Measurements from ENCODE around the gene CD7. TPM values are rescaled to one million over a fixed set of nuclear protein-coding genes. Genes with fewer than 3 reads are reported as not detected.

The CD7 gene
- total RNA-seq, 2 experiments from 2014 or later = not detected

DNA sequence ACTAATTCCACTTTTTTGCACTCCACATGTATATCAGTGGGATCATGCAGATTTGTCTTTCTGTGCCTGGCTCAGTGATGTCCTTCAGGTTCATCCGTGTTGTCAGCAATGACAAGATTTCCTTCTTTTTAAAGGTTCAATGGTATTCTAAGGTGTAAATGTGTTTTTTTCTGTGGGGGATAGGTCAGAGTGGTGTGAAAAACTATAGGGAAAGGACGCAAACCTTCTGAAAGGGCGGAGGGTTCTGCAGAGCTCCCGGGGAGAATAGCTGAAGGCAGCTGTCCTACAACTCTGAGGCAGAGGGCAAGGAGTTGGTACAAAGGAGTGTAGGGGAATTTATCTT, 22.0 kb downstream of the CD7 start:
- H3K4me2 ChIP-seq (ENCODE audit: low read length) = no peak overlapping the region
- ChIA-PET POLR2A (interaction anchor here (0.7 kb wide), 1 partner anchor 64 kb away, joined by 5 read pairs; the partner anchor contains the start of gene TEX19), CTCF (ENCODE audit: unreplicated experiment) (no interaction called here)
- no peak overlapping the region for H3K4me3 ChIP-seq (ENCODE audit: low read depth, low read length, poor library complexity, severe bottlenecking)
- no peak for DNase-seq (ENCODE audit: low spot score)
- intact Hi-C loops (cut with micrococcal nuclease; ENCODE audit: unreplicated experiment) = loop anchor here (10.0 kb wide), 2 partner anchors 199 to 259 kb away; no protein-coding TSS in a partner anchor
- H3K4me1 ChIP-seq (ENCODE audit: insufficient read depth, low read length, poor library complexity, severe bottlenecking) = peaks cover 48% of the 10 kb centered on the region
- peaks cover 7% of the 10 kb centered on the region; the same call in 1 of the 2 replicates for H3K79me2 ChIP-seq (ENCODE audit: insufficient read depth, low read depth, low read length)
- no TSS peak for BruUV-seq (replicated peaks)
- no peak for TF ChIP-seq EZH2phosphoT487 (IDR thresholded peaks at IDR 0.05; ENCODE audit: borderline replicate concordance, low read depth, low read length)
- TF ChIP-seq, protein P1, sequence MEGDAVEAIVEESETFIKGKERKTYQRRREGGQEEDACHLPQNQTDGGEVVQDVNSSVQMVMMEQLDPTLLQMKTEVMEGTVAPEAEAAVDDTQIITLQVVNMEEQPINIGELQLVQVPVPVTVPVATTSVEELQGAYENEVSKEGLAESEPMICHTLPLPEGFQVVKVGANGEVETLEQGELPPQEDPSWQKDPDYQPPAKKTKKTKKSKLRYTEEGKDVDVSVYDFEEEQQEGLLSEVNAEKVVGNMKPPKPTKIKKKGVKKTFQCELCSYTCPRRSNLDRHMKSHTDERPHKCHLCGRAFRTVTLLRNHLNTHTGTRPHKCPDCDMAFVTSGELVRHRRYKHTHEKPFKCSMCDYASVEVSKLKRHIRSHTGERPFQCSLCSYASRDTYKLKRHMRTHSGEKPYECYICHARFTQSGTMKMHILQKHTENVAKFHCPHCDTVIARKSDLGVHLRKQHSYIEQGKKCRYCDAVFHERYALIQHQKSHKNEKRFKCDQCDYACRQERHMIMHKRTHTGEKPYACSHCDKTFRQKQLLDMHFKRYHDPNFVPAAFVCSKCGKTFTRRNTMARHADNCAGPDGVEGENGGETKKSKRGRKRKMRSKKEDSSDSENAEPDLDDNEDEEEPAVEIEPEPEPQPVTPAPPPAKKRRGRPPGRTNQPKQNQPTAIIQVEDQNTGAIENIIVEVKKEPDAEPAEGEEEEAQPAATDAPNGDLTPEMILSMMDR (conservative IDR thresholded peaks at IDR 0.05; ENCODE audit: low read length) = no peak
- H2AFZ ChIP-seq (ENCODE audit: low read length) = no peak overlapping the region
- no peaks in the 10 kb centered on the region for H3K9me3 ChIP-seq (ENCODE audit: low read length)
- no peaks in the 10 kb centered on the region for H4K20me1 ChIP-seq (ENCODE audit: insufficient read depth, low read length)
- H3K36me3 ChIP-seq (ENCODE audit: insufficient read depth, low read length) = no peaks in the 10 kb centered on the region
- no peaks in the 10 kb centered on the region for H3K9me2 ChIP-seq (ENCODE audit: insufficient read depth, low read length)
- no peak overlapping the region for H3K27ac ChIP-seq (ENCODE audit: low read depth, low read length, poor library complexity, severe bottlenecking)

DNA sequence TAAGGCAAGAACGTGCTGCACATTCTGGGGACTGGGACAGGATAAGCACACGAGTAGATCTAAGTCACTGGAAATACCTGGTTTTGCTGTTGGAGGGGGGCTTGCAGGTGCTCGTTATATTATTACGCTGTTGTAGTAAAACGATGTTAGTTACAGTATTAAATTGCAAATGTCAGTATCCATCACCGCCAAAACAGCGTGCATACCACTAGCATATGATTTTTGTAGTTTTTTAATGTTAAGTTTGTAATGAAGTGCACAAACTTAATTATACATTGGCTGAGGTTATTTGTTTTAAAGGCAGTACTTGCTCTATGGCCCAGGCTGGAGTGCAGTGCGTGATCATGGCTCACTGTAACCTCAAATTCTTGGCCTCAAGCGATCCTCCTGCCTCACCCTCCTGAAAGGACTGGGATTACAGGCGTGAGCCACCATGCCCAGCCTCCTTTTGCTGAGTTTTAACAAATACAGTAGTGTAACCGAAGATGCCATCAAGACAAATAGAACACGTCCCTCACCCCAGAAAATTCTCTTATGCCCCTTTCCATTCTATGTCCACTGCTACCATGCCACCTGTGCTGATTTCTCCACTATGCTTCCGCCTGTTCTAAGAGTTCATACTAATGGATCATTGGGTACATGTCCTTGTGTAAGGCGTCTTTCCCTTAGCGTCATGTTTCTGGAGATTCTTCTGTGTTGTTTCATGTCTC, 23.2 kb downstream of the CD7 start:
- BruUV-seq (replicated peaks) = TSS peak; percentile 93
- Histone ChIP-seq H3K9me3 (ENCODE audit: low read length) (no peaks in the 10 kb centered on the region), H4K20me1 (ENCODE audit: insufficient read depth, low read length) (no peaks in the 10 kb centered on the region), H3K4me1 (ENCODE audit: insufficient read depth, low read length, poor library complexity, severe bottlenecking) (peaks cover 48% of the 10 kb centered on the region), H3K79me2 (ENCODE audit: insufficient read depth, low read depth, low read length) (peaks cover 7% of the 10 kb centered on the region; the same call in 1 of the 2 replicates), H3K9me2 (ENCODE audit: insufficient read depth, low read length) (no peaks in the 10 kb centered on the region), H2AFZ (ENCODE audit: low read length) (no peak overlapping the region), H3K27ac (ENCODE audit: low read depth, low read length, poor library complexity, severe bottlenecking) (no peak overlapping the region), H3K4me2 (ENCODE audit: low read length) (peak overlapping the region; percentile 50; the same call in 1 of the 2 replicates), H3K4me3 (ENCODE audit: low read depth, low read length, poor library complexity, severe bottlenecking) (no peak overlapping the region), H3K36me3 (ENCODE audit: insufficient read depth, low read length) (no peaks in the 10 kb centered on the region)
- intact Hi-C loops (cut with micrococcal nuclease; ENCODE audit: unreplicated experiment) = loop anchor here (10.0 kb wide), 2 partner anchors 201 to 261 kb away; no protein-coding TSS in a partner anchor
- TF ChIP-seq, protein P1 (conservative IDR thresholded peaks at IDR 0.05; ENCODE audit: low read length) = no peak
- no peak for TF ChIP-seq EZH2phosphoT487 (IDR thresholded peaks at IDR 0.05; ENCODE audit: borderline replicate concordance, low read depth, low read length)
- ChIA-PET POLR2A (no interaction called here), CTCF (ENCODE audit: unreplicated experiment) (no interaction called here)
- DNase-seq (ENCODE audit: low spot score) = no peak

All from OCI-LY7 (cell line).